T-helper 1 cell treated with Interleukin-12 subunit alpha and Interleukin-12 subunit beta and Interleukin-4 antibody, amounts not matched to agents 30 ng/mL and 1 ng/mL, for 36 hours (primary cell): ENCODE measurements around the gene ZNF438. TPM values are rescaled to one million over a fixed set of nuclear protein-coding genes. Genes with fewer than 3 reads are reported as not detected.

ENCODE experiments used
- intact Hi-C: fragments of 100-400 bp; cut with micrococcal nuclease; formaldehyde crosslinking; loops from one replicate; pipeline ENCODE4 v1.15.1; 2024
- total RNA-seq: library from RNA; stranded (reverse); gene quantifications from 2 replicates; pipeline ENCODE4 v1.2.3, GENCODE V29; 2022

Gene ZNF438
- total RNA-seq, 1 donor from 2014 or later: 3.1 TPM

GRCh38 chr10:30853066-30853465 lies 178.6 kb downstream of the ZNF438 start:
- intact Hi-C loops: no loop called here

- intact Hi-C loops: no loop called here
Observed at GRCh38 chr10:30850776-30851175, 180.9 kb downstream of the ZNF438 start.

- intact Hi-C loops: no loop called here
Observed at GRCh38 chr10:30849231-30850035, 182.2 kb downstream of the ZNF438 start.

- intact Hi-C loops: no loop called here
Observed at GRCh38 chr10:30848396-30849032, 183.2 kb downstream of the ZNF438 start.

- intact Hi-C loops: no loop called here
Observed at GRCh38 chr10:30847642-30848041, 184.0 kb downstream of the ZNF438 start.

- intact Hi-C loops: no loop called here
Observed at GRCh38 chr10:30847199-30847598, 184.5 kb downstream of the ZNF438 start.

GRCh38 chr10:30846710-30847109 lies 185.0 kb downstream of the ZNF438 start:
- intact Hi-C loops: no loop called here

- intact Hi-C loops: no loop called here
Observed at GRCh38 chr10:30842894-30843293, 188.8 kb downstream of the ZNF438 start.

GRCh38 chr10:30842185-30842584 lies 189.5 kb downstream of the ZNF438 start:
- intact Hi-C loops: no loop called here

GRCh38 chr10:30840395-30841050 lies 191.1 kb downstream of the ZNF438 start:
- intact Hi-C loops: no loop called here

- intact Hi-C loops: no loop called here
Observed at GRCh38 chr10:30839652-30840051, 192.0 kb downstream of the ZNF438 start.

GRCh38 chr10:30836406-30836805 lies 195.3 kb downstream of the ZNF438 start:
- intact Hi-C loops: no loop called here

- intact Hi-C loops: no loop called here
Observed at GRCh38 chr10:30835146-30835545, 196.5 kb downstream of the ZNF438 start.

GRCh38 chr10:30834651-30835050 lies 197.0 kb downstream of the ZNF438 start:
- intact Hi-C loops: no loop called here

- intact Hi-C loops: no loop called here
Observed at GRCh38 chr10:30834153-30834552, 197.5 kb downstream of the ZNF438 start.

GRCh38 chr10:30833628-30833970 lies 198.1 kb downstream of the ZNF438 start:
- intact Hi-C loops: no loop called here

GRCh38 chr10:30832749-30833627 lies 198.7 kb downstream of the ZNF438 start:
- intact Hi-C loops: no loop called here

- intact Hi-C loops: no loop called here
Observed at GRCh38 chr10:30832001-30832748, 199.5 kb downstream of the ZNF438 start.

- intact Hi-C loops: no loop called here
Observed at GRCh38 chr10:30831426-30831825, 200.2 kb downstream of the ZNF438 start.

GRCh38 chr10:30830315-30831230 lies 201.1 kb downstream of the ZNF438 start:
- intact Hi-C loops: no loop called here
